ENCODE data around the gene PSAP.
A peak's percentile ranks its signal among the peaks of the same experiment; 100 is the strongest.

The PSAP gene

GRCh38 chr10:71833451-71834342 is 17.4 kb downstream of the PSAP start:
- DNase-seq: no peak
- in situ Hi-C loops (cut with HindIII; ENCODE audit: low pct_ligation_motif_present, low pct_unique_long_range_greater_than_20kb, low sequenced_read_pairs): no loop called here

GRCh38 chr10:71832967-71833366 is 18.1 kb downstream of the PSAP start:
- in situ Hi-C loops (cut with HindIII; ENCODE audit: low pct_ligation_motif_present, low pct_unique_long_range_greater_than_20kb, low sequenced_read_pairs): no loop called here
- DNase-seq: no peak

- DNase-seq: peak; percentile 65
- in situ Hi-C loops (cut with HindIII; ENCODE audit: low pct_ligation_motif_present, low pct_unique_long_range_greater_than_20kb, low sequenced_read_pairs): no loop called here
Observed at GRCh38 chr10:71831646-71832552, 19.2 kb downstream of the PSAP start.

- in situ Hi-C loops (cut with HindIII; ENCODE audit: low pct_ligation_motif_present, low pct_unique_long_range_greater_than_20kb, low sequenced_read_pairs): no loop called here
Observed at GRCh38 chr10:71830726-71831125, 20.3 kb downstream of the PSAP start.

GRCh38 chr10:71829896-71830295 is 21.2 kb downstream of the PSAP start:
- no peak for DNase-seq
- in situ Hi-C loops (cut with HindIII; ENCODE audit: low pct_ligation_motif_present, low pct_unique_long_range_greater_than_20kb, low sequenced_read_pairs): no loop called here

More at GRCh38 chr10:71830726-71831125, 20.3 kb downstream of the PSAP start:
- DNase-seq: no peak

- in situ Hi-C loops (cut with HindIII; ENCODE audit: low pct_ligation_motif_present, low pct_unique_long_range_greater_than_20kb, low sequenced_read_pairs): no loop called here
- DNase-seq: no peak
Observed at GRCh38 chr10:71829171-71829570, 21.9 kb downstream of the PSAP start.

GRCh38 chr10:71828702-71829101 is 22.3 kb downstream of the PSAP start:
- in situ Hi-C loops (cut with HindIII; ENCODE audit: low pct_ligation_motif_present, low pct_unique_long_range_greater_than_20kb, low sequenced_read_pairs): no loop called here
- no peak for DNase-seq

- no peak for DNase-seq
- in situ Hi-C loops (cut with HindIII; ENCODE audit: low pct_ligation_motif_present, low pct_unique_long_range_greater_than_20kb, low sequenced_read_pairs): no loop called here
Observed at GRCh38 chr10:71827852-71828251, 23.2 kb downstream of the PSAP start.

- in situ Hi-C loops (cut with HindIII; ENCODE audit: low pct_ligation_motif_present, low pct_unique_long_range_greater_than_20kb, low sequenced_read_pairs): no loop called here
- no peak for DNase-seq
Observed at GRCh38 chr10:71825217-71825616, 25.8 kb downstream of the PSAP start.

GRCh38 chr10:71824333-71824732 is 26.7 kb downstream of the PSAP start:
- in situ Hi-C loops (cut with HindIII; ENCODE audit: low pct_ligation_motif_present, low pct_unique_long_range_greater_than_20kb, low sequenced_read_pairs): no loop called here

GRCh38 chr10:71823356-71823755 is 27.7 kb downstream of the PSAP start:
- in situ Hi-C loops (cut with HindIII; ENCODE audit: low pct_ligation_motif_present, low pct_unique_long_range_greater_than_20kb, low sequenced_read_pairs): no loop called here

More at GRCh38 chr10:71824333-71824732, 26.7 kb downstream of the PSAP start:
- no peak for DNase-seq

GRCh38 chr10:71821909-71822763 is 28.9 kb downstream of the PSAP start:
- no peak for DNase-seq

More at GRCh38 chr10:71823356-71823755, 27.7 kb downstream of the PSAP start:
- DNase-seq: no peak

GRCh38 chr10:71820966-71821365 is 30.1 kb downstream of the PSAP start:
- no peak for DNase-seq
- in situ Hi-C loops (cut with HindIII; ENCODE audit: low pct_ligation_motif_present, low pct_unique_long_range_greater_than_20kb, low sequenced_read_pairs): no loop called here

More at GRCh38 chr10:71821909-71822763, 28.9 kb downstream of the PSAP start:
- in situ Hi-C loops (cut with HindIII; ENCODE audit: low pct_ligation_motif_present, low pct_unique_long_range_greater_than_20kb, low sequenced_read_pairs): no loop called here

- DNase-seq: no peak
- in situ Hi-C loops (cut with HindIII; ENCODE audit: low pct_ligation_motif_present, low pct_unique_long_range_greater_than_20kb, low sequenced_read_pairs): no loop called here
Observed at GRCh38 chr10:71819985-71820384, 31.1 kb downstream of the PSAP start.

- in situ Hi-C loops (cut with HindIII; ENCODE audit: low pct_ligation_motif_present, low pct_unique_long_range_greater_than_20kb, low sequenced_read_pairs): no loop called here
- DNase-seq: no peak
Observed at GRCh38 chr10:71819441-71819861, 31.6 kb downstream of the PSAP start.

GRCh38 chr10:71818674-71819260 is 32.3 kb downstream of the PSAP start:
- in situ Hi-C loops (cut with HindIII; ENCODE audit: low pct_ligation_motif_present, low pct_unique_long_range_greater_than_20kb, low sequenced_read_pairs): no loop called here
- no peak for DNase-seq

GRCh38 chr10:71817831-71818655 is 33.0 kb downstream of the PSAP start:
- in situ Hi-C loops (cut with HindIII; ENCODE audit: low pct_ligation_motif_present, low pct_unique_long_range_greater_than_20kb, low sequenced_read_pairs): no loop called here

More at GRCh38 chr10:71817831-71818655, 33.0 kb downstream of the PSAP start:
- DNase-seq: no peak
